ENCODE data around the gene RAB3C.
"Not testable (repeated sequence)": the region's sequence is repeated elsewhere in the genome, so short reads cannot be mapped to it uniquely, and the experiment has no call there.

The RAB3C gene, protein sequence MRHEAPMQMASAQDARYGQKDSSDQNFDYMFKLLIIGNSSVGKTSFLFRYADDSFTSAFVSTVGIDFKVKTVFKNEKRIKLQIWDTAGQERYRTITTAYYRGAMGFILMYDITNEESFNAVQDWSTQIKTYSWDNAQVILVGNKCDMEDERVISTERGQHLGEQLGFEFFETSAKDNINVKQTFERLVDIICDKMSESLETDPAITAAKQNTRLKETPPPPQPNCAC

DNA sequence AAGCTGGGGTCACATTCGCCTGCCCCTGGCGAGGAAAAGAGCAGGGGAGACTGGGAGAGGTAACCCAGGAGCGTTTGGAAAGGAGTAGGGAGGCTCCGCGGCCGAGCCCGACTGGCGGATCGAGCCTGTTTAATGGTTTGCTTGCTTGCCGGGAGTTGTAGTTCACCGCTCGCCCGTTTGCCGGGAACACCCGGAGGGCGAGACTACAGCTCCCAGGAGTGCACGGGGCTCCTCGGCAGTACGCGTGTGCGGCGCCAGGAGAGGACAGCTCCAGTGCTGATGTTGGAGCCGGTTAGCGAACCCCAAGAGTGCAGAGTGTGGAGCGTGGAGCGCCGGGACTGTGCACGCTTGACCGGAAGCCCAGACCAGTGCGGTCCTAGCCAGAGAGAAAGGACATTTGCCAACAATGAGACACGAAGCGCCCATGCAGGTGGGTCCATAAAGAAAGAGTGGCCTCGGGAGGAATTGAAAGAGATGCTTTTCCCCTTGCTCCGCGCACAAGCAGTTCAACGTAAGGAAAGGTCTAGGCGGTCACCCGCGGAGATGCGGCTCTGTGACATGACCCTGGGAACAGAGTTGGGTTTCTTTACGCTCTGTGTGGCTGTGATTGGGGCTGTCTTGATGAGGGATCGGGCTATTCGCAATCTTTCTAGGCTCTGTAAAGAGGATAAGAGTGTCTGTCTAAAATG lies at the start of gene RAB3C:
Gene RAB3C (plus strand): TSS at position 273 of the 689 bp plus-strand sequence. CDS start 134 bp downstream, at position 407.
- DNase-seq, result peak; percentile 85

- DNase-seq, result not testable (repeated sequence)
Observed at GRCh38 chr5:58541935-58542334, 40.9 kb upstream of the RAB3C start.

DNA sequence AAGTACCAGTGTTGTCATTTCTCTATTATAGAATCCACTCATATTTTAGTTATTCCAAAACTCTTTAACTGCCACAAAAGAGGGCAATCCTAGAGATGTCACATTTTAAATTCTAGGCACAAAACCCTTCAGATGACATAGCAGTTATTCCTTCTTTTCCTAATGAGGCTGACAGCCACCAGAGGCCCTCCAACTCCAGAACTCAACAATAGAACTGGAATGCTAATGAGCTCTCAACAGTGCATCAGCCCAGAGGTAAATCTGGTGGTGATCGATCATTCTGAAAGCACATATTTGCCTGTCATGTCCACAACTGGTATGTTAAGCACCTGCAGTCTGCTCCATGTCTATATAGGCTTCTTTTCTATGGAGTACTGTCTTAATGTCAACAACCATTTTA lies 40.2 kb upstream of the RAB3C start:
- no peak for DNase-seq

DNA sequence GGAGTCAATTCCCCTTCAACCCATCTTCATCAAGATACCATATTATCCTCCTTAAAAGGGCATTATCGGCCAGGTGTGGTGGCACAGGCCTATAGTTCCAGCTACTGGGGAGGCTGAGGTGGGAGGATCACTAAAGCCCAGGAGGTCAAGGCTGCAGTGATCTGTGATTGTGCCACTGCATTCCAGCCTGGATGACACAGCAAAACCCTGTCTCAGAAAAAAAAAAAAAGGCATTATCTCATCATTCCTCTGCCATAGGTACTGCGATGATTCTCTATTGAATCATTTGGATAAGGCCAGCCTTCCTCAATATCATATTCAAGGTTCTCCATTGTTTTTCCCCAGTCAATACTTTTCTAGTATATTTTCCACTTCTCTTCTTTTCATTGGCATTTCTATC lies 39.2 kb upstream of the RAB3C start:
- no peak for DNase-seq

GRCh38 chr5:58544195-58544594 lies 38.7 kb upstream of the RAB3C start:
- DNase-seq, result no peak

GRCh38 chr5:58544926-58545325 lies 37.9 kb upstream of the RAB3C start:
- DNase-seq, result no peak

DNA sequence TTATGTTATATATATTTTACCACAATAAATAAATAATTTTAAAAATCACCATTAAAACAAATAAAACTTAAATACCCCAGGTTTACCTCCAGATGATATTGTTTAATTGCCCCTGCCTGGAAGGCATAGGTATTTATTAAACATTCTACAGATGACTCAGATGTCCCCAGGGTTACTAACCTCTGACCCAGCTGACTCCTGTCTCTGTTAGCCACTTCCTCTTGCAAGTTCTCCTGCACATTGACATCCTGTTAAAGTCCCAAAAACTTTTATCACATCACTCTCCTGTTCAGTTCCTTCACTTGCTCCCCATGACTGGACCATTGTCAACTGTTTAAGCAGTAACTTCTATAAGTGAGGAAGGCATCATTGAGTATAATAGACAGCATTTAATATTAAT lies 37.0 kb upstream of the RAB3C start:
- DNase-seq, result no peak

DNA sequence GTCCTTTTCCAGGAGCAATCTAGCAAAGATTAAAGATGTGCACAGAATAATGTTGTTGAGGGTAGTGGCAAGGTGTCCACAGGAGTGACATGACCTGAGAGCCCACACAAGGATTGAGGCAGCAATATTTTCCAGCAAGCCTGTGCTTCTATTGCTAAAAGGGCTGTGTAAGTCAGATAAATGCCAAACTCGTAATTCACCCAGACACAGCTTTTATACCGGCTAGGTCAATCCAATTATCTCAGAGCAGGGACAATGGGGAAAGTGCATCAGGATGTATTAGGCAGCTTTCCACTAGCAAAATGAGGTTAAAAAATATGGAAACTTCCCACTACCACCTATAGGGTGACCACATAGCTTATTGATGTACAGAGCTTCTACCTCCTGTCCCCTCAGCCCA lies 34.8 kb upstream of the RAB3C start:
- DNase-seq, result no peak

DNA sequence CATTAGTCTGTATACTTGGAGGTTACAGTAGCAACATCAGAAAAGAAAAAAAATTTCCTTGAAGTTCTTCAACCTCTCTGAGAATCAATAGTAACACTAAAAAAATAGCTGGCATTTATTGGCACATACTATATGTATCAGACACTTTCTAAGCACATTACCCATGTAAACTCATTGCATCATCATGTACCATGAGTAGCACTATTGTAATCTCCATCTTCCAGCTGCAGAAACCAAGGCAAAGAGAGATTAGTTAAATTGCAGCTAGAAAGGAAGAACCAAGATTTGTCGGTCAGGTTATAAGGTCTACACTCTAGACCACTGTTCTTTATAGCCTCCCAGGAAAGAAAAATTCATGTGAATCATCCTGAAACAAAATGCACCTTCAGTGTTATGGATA lies 31.4 kb upstream of the RAB3C start:
- DNase-seq, result no peak

DNA sequence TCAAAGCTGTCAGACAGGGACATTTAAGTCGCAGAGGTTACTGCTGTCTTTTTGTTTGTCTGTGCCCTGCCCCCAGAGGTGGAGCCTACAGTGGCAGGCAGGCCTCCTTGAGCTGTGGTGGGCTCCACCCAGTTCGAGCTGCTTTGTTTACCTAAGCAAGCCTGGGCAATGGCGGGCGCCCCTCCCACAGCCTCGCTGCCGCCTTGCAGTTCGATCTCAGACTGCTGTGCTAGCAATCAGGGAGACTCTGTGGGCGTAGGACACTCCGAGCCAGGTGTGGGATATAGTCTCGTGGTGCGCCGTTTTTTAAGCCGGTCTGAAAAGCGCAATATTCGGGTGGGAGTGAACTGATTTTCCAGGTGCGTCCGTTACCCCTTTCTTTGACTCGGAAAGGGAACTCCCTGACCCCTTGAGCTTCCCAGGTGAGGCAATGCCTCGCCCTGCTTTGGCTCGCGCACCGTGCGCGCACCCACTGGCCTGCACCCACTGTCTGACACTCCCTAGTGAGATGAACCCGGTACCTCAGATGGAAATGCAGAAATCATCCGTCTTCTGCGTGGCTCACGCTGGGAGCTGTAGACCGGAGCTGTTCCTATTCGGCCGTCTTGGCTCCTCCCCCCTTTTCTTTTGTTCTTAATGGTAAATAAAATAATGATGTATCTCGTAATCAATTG lies 25.1 kb upstream of the RAB3C start:
- DNase-seq, result not testable (repeated sequence)

DNA sequence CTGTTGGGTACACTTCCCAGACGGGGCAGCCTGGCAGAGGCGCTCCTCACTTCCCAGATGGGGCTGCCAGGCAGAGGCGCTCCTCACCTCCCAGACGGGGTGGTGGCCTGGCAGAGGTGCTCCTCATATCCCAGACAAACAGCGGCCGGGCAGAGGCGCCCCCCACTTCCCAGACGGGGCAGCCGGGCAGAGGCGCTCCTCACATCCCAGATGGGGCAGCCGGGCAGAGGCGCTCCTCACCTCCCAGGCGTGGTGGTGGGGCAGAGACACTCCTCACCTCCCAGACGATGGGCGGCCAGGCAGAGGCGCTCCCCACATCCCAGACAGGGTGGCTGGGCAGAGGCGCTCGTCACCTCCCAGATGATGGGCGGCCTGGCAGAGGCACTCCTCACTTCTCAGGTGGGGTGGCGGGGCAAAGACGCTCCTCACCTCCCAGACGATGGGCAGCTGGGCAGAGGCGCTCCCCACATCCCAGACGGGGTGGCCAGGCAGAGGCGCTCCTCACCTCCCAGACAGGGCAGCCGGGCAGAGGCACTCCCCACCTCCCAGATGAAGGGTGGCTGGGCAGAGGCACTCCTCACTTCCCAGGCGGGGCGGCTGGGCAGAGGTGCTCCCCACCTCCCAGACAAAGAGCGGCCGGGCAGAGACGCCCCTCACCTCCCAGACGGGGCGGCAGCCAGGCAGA lies 19.7 kb upstream of the RAB3C start:
- not testable (repeated sequence) for DNase-seq

GRCh38 chr5:58564043-58564832 lies 18.6 kb upstream of the RAB3C start:
- not testable (repeated sequence) for DNase-seq

DNA sequence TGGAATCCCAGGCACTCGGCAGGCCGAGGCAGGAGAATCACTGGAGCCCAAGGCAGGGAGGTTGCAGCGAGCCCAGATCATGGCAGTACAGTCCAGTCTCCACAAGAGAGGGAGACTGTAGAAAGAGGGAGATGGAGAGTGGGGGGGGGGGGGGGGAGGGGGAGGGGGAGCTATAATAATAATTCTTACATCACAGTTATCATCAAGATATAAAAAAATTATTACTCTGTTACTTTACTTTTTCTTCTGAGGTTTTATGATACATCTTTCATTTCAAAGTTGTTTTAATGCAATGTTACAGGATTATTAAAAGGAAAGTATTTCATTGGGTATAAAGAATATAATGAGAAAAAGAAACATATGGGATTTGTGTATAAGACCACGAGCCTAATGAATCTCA lies 17.8 kb upstream of the RAB3C start:
- DNase-seq, result no peak

DNA sequence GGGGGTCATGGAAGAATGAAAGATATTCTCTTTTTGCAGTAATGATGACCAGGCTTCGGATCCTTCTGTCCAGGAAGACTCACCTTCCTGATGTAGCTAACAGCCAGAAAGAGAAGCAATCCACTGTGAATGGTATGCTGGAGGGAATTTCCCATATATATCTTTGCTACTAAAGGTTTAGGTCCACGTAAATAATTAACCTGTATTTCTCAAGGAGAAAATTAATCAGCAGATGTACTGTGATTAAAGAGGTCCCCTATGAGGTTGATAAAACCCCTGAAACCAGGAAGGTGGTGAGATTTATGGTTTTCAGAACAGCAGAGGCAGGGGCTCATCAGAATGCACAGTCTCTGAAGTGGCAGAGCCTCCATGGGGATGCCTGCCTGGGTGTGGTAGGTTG lies 11.4 kb upstream of the RAB3C start:
- no peak for DNase-seq

DNA sequence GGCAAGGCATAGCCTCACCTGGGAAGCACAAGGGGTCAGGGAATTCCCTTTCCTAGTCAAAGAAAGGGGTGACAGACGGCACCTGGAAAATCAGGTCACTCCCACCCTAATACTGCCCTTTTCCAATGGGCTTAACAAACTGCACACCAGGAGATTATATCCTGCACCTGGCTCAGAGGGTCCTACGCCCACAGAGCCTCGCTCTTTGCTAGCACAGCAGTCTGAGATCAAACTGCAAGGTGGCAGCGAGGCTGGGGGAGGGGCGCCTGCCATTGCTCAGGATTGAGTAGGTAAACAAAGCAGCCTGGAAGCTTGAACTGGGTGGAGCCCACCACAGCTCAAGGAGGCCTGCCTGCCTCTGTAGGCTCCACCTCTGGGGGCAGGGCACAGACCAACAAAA lies 9.9 kb upstream of the RAB3C start:
- not testable (repeated sequence) for DNase-seq

DNA sequence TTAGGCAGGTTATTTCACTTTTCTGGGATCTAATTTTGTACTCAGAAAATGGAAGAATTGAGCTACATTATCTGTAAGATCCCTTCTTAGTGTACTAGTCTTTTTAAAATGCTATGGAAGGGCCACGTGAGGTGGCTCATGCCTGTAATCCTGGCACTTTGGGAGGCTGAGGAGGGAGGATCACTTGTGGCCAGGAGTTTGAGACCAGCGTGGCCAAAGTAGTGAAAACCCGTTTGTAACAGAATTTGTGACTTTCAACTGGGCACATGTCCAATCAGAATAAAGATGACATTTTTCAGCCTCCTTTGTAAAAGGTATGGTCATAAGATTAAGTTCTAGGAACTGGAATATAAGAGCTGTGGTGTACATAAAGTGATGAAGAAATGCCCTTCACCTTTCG lies 3.1 kb upstream of the RAB3C start:
- DNase-seq, result no peak

GRCh38 chr5:58582019-58582802 lies 664 bp upstream of the RAB3C start:
- DNase-seq, result peak; percentile 43

- DNase-seq, result no peak
Observed at GRCh38 chr5:58595952-58596351, 13.1 kb downstream of the RAB3C start.

GRCh38 chr5:58598440-58598839 lies 15.6 kb downstream of the RAB3C start:
- no peak for DNase-seq

GRCh38 chr5:58599217-58599616 lies 16.3 kb downstream of the RAB3C start:
- no peak for DNase-seq

- DNase-seq, result not testable (repeated sequence)
Observed at GRCh38 chr5:58600613-58601012, 17.7 kb downstream of the RAB3C start.

- not testable (repeated sequence) for DNase-seq
Observed at GRCh38 chr5:58602889-58603288, 20.0 kb downstream of the RAB3C start.
